Islet of Langerhans (tissue), 1 donor: ENCODE measurements around the gene PHF12.
"Not testable (repeated sequence)": the region's sequence is repeated elsewhere in the genome, so short reads cannot be mapped to it uniquely, and the experiment has no call there.

Source experiments
- FAIRE-seq: peaks from one replicate; lab custom pipeline; 2011; peaks lifted over from hg19 to GRCh38; lab: Jason Lieb, UNC

The PHF12 gene

GRCh38 chr17:28929787-28930186 lies 21.5 kb downstream of the PHF12 start:
- no peak for FAIRE-seq

- no peak for FAIRE-seq
Observed at GRCh38 chr17:28928061-28928460, 23.3 kb downstream of the PHF12 start.

GRCh38 chr17:28926786-28927185 lies 24.5 kb downstream of the PHF12 start:
- no peak for FAIRE-seq

- FAIRE-seq: no peak
Observed at GRCh38 chr17:28926366-28926765, 25.0 kb downstream of the PHF12 start.

- no peak for FAIRE-seq
Observed at GRCh38 chr17:28925912-28926365, 25.4 kb downstream of the PHF12 start.

- no peak for FAIRE-seq
Observed at GRCh38 chr17:28920201-28920600, 31.1 kb downstream of the PHF12 start.

- no peak for FAIRE-seq
Observed at GRCh38 chr17:28918295-28918694, 33.0 kb downstream of the PHF12 start.

- FAIRE-seq: no peak
Observed at GRCh38 chr17:28917465-28917864, 33.9 kb downstream of the PHF12 start.

GRCh38 chr17:28917029-28917428 lies 34.3 kb downstream of the PHF12 start:
- no peak for FAIRE-seq

GRCh38 chr17:28916302-28916934 lies 34.9 kb downstream of the PHF12 start:
- FAIRE-seq: no peak

- no peak for FAIRE-seq
Observed at GRCh38 chr17:28912938-28913333, 38.4 kb downstream of the PHF12 start.

- FAIRE-seq: no peak
Observed at GRCh38 chr17:28912281-28912937, 38.9 kb downstream of the PHF12 start.

GRCh38 chr17:28911411-28912045 lies 39.8 kb downstream of the PHF12 start:
- no peak for FAIRE-seq

GRCh38 chr17:28910534-28910933 lies 40.8 kb downstream of the PHF12 start:
- FAIRE-seq: no peak

- FAIRE-seq: no peak
Observed at GRCh38 chr17:28908640-28909167, 42.6 kb downstream of the PHF12 start.

- FAIRE-seq: no peak
Observed at GRCh38 chr17:28907709-28908475, 43.4 kb downstream of the PHF12 start.

- FAIRE-seq: no peak
Observed at GRCh38 chr17:28906706-28907438, 44.4 kb downstream of the PHF12 start.

- FAIRE-seq: no peak
Observed at GRCh38 chr17:28906276-28906675, 45.0 kb downstream of the PHF12 start.

- no peak for FAIRE-seq
Observed at GRCh38 chr17:28904800-28905199, 46.5 kb downstream of the PHF12 start.

GRCh38 chr17:28903546-28903841 lies 47.8 kb downstream of the PHF12 start:
- FAIRE-seq: not testable (repeated sequence)

GRCh38 chr17:28902819-28903545 lies 48.3 kb downstream of the PHF12 start, which contains the start of gene DHRS13:
Gene DHRS13, minus strand, starts transcription at chr17:28903079. Its CDS starts 135 bp downstream, at chr17:28902944.
- no peak for FAIRE-seq
